GM23338 (cell line): ENCODE results near the gene MKNK2. TPM values are rescaled to one million over a fixed set of nuclear protein-coding genes. Genes with fewer than 3 reads are reported as not detected.
A peak's percentile ranks its signal among the peaks of the same experiment; 100 is the strongest.

Experiments
- ATAC-seq: fragments of 200-7000 bp; cut with Tn5 transposase; 3 replicates; pipeline ENCODE4 v1.9.1; 2020
- DNase-seq: peaks from one replicate; pipeline ENCODE4 v3.0.0-alpha.2; 2015; ENCODE audit warnings: low spot score
- H2AFZ ChIP-seq: fragments of 200-600 bp; sonication (generic); 2 replicates; pipeline ENCODE4 v1.8.0; 2016; ENCODE audit warnings: antibody characterized with exemption, mild to moderate bottlenecking, moderate library complexity
- H3F3A ChIP-seq: fragments of 200-600 bp; sonication (generic); replicated peaks from 2 replicates; pipeline ENCODE4 v1.8.0; 2017; ENCODE audit warnings: antibody characterized with exemption, mixed run types, low read depth
- H3K27ac ChIP-seq: fragments of 200-600 bp; sonication (generic); 2 replicates; pipeline ENCODE4 v1.6.1; 2016; ENCODE audit warnings: low read depth
- H3K27me3 ChIP-seq: fragments of 200-600 bp; sonication (generic); 2 replicates; pipeline ENCODE4 v1.8.0; 2016; ENCODE audit warnings: mild to moderate bottlenecking, mixed run types, moderate library complexity; ENCODE audit not compliant: insufficient read depth
- H3K36me3 ChIP-seq: fragments of 200-600 bp; sonication (generic); 2 replicates; pipeline ENCODE4 v1.8.0; 2016; ENCODE audit warnings: mild to moderate bottlenecking; ENCODE audit not compliant: insufficient read depth
- H3K4me1 ChIP-seq: fragments of 200-600 bp; sonication (generic); 2 replicates; pipeline ENCODE4 v1.8.0; 2016; ENCODE audit warnings: mild to moderate bottlenecking, moderate library complexity; ENCODE audit not compliant: insufficient read depth
- H3K4me2 ChIP-seq: fragments of 200-600 bp; sonication (generic); 2 replicates; pipeline ENCODE4 v1.7.1; 2017; ENCODE audit warnings: mixed run types
- H3K4me3 ChIP-seq: fragments of 200-600 bp; sonication (generic); 2 replicates; pipeline ENCODE4 v1.6.1; 2016; ENCODE audit warnings: mixed run types
- H3K79me2 ChIP-seq: fragments of 200-600 bp; sonication (generic); replicated peaks from 2 replicates; pipeline ENCODE4 v1.8.0; 2017; ENCODE audit warnings: mild to moderate bottlenecking; ENCODE audit not compliant: insufficient read depth
- H3K9me2 ChIP-seq: fragments of 200-600 bp; sonication (generic); 2 replicates; pipeline ENCODE4 v1.8.0; 2017; ENCODE audit not compliant: insufficient read depth
- H4K20me1 ChIP-seq: fragments of 200-600 bp; sonication (generic); replicated peaks from 2 replicates; pipeline ENCODE4 v1.8.0; 2017; ENCODE audit warnings: mild to moderate bottlenecking; ENCODE audit not compliant: insufficient read depth
- H3K27ac Mint-ChIP-seq: 2 replicates; pipeline ENCODE4 v1.8.0; 2020; ENCODE audit warnings: inconsistent platforms, mild to moderate bottlenecking, moderate library complexity, mixed read lengths
- H3K27me3 Mint-ChIP-seq: 3 replicates; pipeline ENCODE4 v1.8.0; 2022; ENCODE audit warnings: low read depth, mild to moderate bottlenecking, moderate library complexity, mixed read lengths, inconsistent platforms; ENCODE audit not compliant: insufficient read depth, poor library complexity
- H3K36me3 Mint-ChIP-seq: 3 replicates; pipeline ENCODE4 v1.8.0; 2021; ENCODE audit warnings: low read depth, mild to moderate bottlenecking, inconsistent platforms, moderate library complexity, mixed read lengths
- H3K4me1 Mint-ChIP-seq: 3 replicates; pipeline ENCODE4 v1.8.0; 2020; ENCODE audit warnings: mild to moderate bottlenecking, inconsistent platforms, mixed read lengths
- H3K4me3 Mint-ChIP-seq: 3 replicates; pipeline ENCODE4 v1.8.0; 2021; ENCODE audit warnings: moderate library complexity, mild to moderate bottlenecking, inconsistent platforms, mixed read lengths
- H3K9me3 Mint-ChIP-seq: 3 replicates; pipeline ENCODE4 v1.8.0; 2020; ENCODE audit warnings: moderate library complexity, mild to moderate bottlenecking, inconsistent platforms, mixed read lengths
- CREB1 ChIP-seq: fragments of 250-450 bp; sonication (Bioruptor Pico); IDR thresholded peaks from 2 replicates; pipeline ENCODE4 v1.5.0; 2020; ENCODE audit warnings: low read depth, mild to moderate bottlenecking, moderate library complexity
- EZH2 ChIP-seq: fragments of 200-600 bp; sonication (generic); IDR thresholded peaks from one replicate; pipeline ENCODE4 v1.8.0; 2017; ENCODE audit warnings: antibody characterized with exemption, mild to moderate bottlenecking, low read depth; ENCODE audit not compliant: unreplicated experiment
- EZH2phosphoT487 ChIP-seq: fragments of 200-600 bp; sonication (generic); IDR thresholded peaks from one replicate; pipeline ENCODE4 v1.8.1; 2018; ENCODE audit warnings: antibody characterized with exemption; ENCODE audit not compliant: unreplicated experiment
- JUNB ChIP-seq: IDR thresholded peaks from one replicate; pipeline ENCODE4 v1.6.1; 2016; ENCODE audit warnings: antibody characterized with exemption; ENCODE audit not compliant: unreplicated experiment
- NANOG ChIP-seq: IDR thresholded peaks from 2 replicates; pipeline ENCODE4 v1.6.1; 2016; ENCODE audit warnings: antibody characterized with exemption, borderline replicate concordance
- POLR2AphosphoS5 ChIP-seq: IDR thresholded peaks from 2 replicates; pipeline ENCODE4 v1.6.1; 2016; ENCODE audit warnings: antibody characterized with exemption, low read depth
- STAT1 ChIP-seq: IDR thresholded peaks from one replicate; pipeline ENCODE4 v1.6.1; 2016; ENCODE audit warnings: antibody characterized with exemption; ENCODE audit not compliant: unreplicated experiment
- ZNF114 ChIP-seq: fragments of 250-450 bp; sonication (Bioruptor Pico); IDR thresholded peaks from 2 replicates; pipeline ENCODE4 v1.5.0; 2020; ENCODE audit warnings: mild to moderate bottlenecking, moderate library complexity
- ZNF331 ChIP-seq: fragments of 250-450 bp; sonication (Bioruptor Pico); IDR thresholded peaks from 2 replicates; pipeline ENCODE4 v1.5.0; 2020; ENCODE audit warnings: low read depth, mild to moderate bottlenecking, moderate library complexity
- polyA plus RNA-seq: library from polyadenylated mRNA; unstranded; fragments of >200 nt; fragmentation: Nextera tagmentation; extraction: Ambion mirVana; gene quantifications from 2 replicates; pipeline ENCODE4 v1.2.1, GENCODE V29; 2016
- total RNA-seq: library from RNA; depleted of rRNA; stranded (reverse); fragments of >200 nt; shearing (Covaris generic); gene quantifications from 2 replicates; pipeline ENCODE4 v1.2.3, GENCODE V29; 2014
- TF ChIP-seq, protein P1 (sequence below): IDR thresholded peaks from 2 replicates; pipeline ENCODE4 v1.6.1; 2016; ENCODE audit warnings: antibody characterized with exemption
- TF ChIP-seq, protein P2 (sequence below): IDR thresholded peaks from one replicate; pipeline ENCODE4 v1.6.1; 2018; ENCODE audit warnings: antibody characterized with exemption; ENCODE audit not compliant: unreplicated experiment
- TF ChIP-seq, protein P3 (sequence below): fragments of 250-450 bp; sonication (Bioruptor Pico); IDR thresholded peaks from 2 replicates; pipeline ENCODE4 v1.5.0; 2020; ENCODE audit warnings: mild to moderate bottlenecking, moderate library complexity
- TF ChIP-seq, protein P4 (sequence below), 2 experiments: fragments of 200-600 bp in 1 of 2; sonication (generic) in 1 of 2; conservative IDR thresholded peaks; 2 replicates each; pipeline versions ENCODE4 v1.5.1 to v1.6.1; 2016 to 2017; ENCODE audit warnings: antibody characterized with exemption in 2 of 2, low read depth in 2 of 2, mild to moderate bottlenecking in 2 of 2, moderate library complexity in 1 of 2

MKNK2 gene
- total and polyA plus RNA-seq, 2 experiments from 2014 or later, result 71.0 to 159 TPM

DNA sequence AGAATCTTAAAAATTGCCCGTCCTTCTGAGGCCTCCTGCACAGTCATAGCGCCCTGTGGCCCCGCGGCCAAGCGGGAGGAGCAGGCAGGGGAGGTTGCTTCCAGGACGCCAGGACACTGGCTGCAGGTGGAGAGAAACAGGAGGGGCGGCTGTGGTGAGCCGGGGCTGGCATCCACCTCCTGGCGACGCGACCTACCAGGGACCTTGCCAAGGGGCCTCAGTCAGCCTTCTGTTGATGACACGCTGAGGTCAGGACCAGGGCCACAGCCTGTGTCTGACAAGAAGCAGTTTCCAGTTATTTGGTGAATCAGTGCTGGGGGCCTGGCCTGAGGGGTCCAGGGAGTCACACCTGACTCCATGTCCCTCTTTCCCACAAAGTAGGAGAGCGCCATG is 13.3 kb upstream of the MKNK2 start:
- Mint-ChIP-seq H3K27me3 (peaks cover 12% of the 10 kb centered on the region), H3K4me3 (no peak overlapping the region), H3K27ac (no peak overlapping the region), H3K9me3 (no peaks in the 10 kb centered on the region), H3K4me1 (peaks cover 19% of the 10 kb centered on the region; the same call in 2 of the 3 replicates), H3K36me3 (no peaks in the 10 kb centered on the region; the same call in 2 of the 3 replicates)
- Histone ChIP-seq H3K27me3 (no peaks in the 10 kb centered on the region), H3K4me2 (no peak overlapping the region), H3K9me2 (no peaks in the 10 kb centered on the region), H3K4me1 (peaks cover 21% of the 10 kb centered on the region), H3K27ac (no peak overlapping the region; the same call in 1 of the 2 replicates), H3F3A (peaks cover 13% of the 10 kb centered on the region; the same call in 1 of the 2 replicates), H3K4me3 (no peak overlapping the region), H4K20me1 (no peaks in the 10 kb centered on the region), H2AFZ (peak overlapping the region; percentile 81; the same call in 1 of the 2 replicates), H3K36me3 (no peaks in the 10 kb centered on the region), H3K79me2 (no peaks in the 10 kb centered on the region)
- no peak for DNase-seq
- TF ChIP-seq JUNB (no peak), STAT1 (no peak), NANOG (no peak), CREB1 (CRISPR knock-in tag) (no peak), POLR2AphosphoS5 (no peak), ZNF114 (no peak), EZH2phosphoT487 (no peak), ZNF331 (no peak), EZH2 (no peak)
- TF ChIP-seq, protein P1, sequence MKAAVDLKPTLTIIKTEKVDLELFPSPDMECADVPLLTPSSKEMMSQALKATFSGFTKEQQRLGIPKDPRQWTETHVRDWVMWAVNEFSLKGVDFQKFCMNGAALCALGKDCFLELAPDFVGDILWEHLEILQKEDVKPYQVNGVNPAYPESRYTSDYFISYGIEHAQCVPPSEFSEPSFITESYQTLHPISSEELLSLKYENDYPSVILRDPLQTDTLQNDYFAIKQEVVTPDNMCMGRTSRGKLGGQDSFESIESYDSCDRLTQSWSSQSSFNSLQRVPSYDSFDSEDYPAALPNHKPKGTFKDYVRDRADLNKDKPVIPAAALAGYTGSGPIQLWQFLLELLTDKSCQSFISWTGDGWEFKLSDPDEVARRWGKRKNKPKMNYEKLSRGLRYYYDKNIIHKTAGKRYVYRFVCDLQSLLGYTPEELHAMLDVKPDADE, result no peak
- TF ChIP-seq, protein P2, sequence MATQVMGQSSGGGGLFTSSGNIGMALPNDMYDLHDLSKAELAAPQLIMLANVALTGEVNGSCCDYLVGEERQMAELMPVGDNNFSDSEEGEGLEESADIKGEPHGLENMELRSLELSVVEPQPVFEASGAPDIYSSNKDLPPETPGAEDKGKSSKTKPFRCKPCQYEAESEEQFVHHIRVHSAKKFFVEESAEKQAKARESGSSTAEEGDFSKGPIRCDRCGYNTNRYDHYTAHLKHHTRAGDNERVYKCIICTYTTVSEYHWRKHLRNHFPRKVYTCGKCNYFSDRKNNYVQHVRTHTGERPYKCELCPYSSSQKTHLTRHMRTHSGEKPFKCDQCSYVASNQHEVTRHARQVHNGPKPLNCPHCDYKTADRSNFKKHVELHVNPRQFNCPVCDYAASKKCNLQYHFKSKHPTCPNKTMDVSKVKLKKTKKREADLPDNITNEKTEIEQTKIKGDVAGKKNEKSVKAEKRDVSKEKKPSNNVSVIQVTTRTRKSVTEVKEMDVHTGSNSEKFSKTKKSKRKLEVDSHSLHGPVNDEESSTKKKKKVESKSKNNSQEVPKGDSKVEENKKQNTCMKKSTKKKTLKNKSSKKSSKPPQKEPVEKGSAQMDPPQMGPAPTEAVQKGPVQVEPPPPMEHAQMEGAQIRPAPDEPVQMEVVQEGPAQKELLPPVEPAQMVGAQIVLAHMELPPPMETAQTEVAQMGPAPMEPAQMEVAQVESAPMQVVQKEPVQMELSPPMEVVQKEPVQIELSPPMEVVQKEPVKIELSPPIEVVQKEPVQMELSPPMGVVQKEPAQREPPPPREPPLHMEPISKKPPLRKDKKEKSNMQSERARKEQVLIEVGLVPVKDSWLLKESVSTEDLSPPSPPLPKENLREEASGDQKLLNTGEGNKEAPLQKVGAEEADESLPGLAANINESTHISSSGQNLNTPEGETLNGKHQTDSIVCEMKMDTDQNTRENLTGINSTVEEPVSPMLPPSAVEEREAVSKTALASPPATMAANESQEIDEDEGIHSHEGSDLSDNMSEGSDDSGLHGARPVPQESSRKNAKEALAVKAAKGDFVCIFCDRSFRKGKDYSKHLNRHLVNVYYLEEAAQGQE, result no peak
- TF ChIP-seq, protein P3, sequence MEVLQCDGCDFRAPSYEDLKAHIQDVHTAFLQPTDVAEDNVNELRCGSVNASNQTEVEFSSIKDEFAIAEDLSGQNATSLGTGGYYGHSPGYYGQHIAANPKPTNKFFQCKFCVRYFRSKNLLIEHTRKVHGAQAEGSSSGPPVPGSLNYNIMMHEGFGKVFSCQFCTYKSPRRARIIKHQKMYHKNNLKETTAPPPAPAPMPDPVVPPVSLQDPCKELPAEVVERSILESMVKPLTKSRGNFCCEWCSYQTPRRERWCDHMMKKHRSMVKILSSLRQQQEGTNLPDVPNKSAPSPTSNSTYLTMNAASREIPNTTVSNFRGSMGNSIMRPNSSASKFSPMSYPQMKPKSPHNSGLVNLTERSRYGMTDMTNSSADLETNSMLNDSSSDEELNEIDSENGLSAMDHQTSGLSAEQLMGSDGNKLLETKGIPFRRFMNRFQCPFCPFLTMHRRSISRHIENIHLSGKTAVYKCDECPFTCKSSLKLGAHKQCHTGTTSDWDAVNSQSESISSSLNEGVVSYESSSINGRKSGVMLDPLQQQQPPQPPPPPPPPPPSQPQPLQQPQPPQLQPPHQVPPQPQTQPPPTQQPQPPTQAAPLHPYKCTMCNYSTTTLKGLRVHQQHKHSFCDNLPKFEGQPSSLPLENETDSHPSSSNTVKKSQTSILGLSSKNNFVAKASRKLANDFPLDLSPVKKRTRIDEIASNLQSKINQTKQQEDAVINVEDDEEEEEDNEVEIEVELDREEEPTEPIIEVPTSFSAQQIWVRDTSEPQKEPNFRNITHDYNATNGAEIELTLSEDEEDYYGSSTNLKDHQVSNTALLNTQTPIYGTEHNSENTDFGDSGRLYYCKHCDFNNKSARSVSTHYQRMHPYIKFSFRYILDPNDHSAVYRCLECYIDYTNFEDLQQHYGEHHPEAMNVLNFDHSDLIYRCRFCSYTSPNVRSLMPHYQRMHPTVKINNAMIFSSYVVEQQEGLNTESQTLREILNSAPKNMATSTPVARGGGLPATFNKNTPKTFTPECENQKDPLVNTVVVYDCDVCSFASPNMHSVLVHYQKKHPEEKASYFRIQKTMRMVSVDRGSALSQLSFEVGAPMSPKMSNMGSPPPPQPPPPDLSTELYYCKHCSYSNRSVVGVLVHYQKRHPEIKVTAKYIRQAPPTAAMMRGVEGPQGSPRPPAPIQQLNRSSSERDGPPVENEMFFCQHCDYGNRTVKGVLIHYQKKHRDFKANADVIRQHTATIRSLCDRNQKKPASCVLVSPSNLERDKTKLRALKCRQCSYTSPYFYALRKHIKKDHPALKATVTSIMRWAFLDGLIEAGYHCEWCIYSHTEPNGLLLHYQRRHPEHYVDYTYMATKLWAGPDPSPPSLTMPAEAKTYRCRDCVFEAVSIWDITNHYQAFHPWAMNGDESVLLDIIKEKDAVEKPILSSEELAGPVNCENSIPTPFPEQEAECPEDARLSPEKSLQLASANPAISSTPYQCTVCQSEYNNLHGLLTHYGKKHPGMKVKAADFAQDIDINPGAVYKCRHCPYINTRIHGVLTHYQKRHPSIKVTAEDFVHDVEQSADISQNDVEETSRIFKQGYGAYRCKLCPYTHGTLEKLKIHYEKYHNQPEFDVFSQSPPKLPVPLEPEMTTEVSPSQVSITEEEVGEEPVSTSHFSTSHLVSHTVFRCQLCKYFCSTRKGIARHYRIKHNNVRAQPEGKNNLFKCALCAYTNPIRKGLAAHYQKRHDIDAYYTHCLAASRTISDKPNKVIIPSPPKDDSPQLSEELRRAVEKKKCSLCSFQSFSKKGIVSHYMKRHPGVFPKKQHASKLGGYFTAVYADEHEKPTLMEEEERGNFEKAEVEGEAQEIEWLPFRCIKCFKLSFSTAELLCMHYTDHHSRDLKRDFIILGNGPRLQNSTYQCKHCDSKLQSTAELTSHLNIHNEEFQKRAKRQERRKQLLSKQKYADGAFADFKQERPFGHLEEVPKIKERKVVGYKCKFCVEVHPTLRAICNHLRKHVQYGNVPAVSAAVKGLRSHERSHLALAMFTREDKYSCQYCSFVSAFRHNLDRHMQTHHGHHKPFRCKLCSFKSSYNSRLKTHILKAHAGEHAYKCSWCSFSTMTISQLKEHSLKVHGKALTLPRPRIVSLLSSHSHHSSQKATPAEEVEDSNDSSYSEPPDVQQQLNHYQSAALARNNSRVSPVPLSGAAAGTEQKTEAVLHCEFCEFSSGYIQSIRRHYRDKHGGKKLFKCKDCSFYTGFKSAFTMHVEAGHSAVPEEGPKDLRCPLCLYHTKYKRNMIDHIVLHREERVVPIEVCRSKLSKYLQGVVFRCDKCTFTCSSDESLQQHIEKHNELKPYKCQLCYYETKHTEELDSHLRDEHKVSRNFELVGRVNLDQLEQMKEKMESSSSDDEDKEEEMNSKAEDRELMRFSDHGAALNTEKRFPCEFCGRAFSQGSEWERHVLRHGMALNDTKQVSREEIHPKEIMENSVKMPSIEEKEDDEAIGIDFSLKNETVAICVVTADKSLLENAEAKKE (CRISPR knock-in tag), result no peak
- TF ChIP-seq, protein P4, sequence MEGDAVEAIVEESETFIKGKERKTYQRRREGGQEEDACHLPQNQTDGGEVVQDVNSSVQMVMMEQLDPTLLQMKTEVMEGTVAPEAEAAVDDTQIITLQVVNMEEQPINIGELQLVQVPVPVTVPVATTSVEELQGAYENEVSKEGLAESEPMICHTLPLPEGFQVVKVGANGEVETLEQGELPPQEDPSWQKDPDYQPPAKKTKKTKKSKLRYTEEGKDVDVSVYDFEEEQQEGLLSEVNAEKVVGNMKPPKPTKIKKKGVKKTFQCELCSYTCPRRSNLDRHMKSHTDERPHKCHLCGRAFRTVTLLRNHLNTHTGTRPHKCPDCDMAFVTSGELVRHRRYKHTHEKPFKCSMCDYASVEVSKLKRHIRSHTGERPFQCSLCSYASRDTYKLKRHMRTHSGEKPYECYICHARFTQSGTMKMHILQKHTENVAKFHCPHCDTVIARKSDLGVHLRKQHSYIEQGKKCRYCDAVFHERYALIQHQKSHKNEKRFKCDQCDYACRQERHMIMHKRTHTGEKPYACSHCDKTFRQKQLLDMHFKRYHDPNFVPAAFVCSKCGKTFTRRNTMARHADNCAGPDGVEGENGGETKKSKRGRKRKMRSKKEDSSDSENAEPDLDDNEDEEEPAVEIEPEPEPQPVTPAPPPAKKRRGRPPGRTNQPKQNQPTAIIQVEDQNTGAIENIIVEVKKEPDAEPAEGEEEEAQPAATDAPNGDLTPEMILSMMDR (conservative IDR thresholded peaks at IDR 0.05; ENCODE audit: low read depth in 2 of 2), result no peak
- no peak for ATAC-seq
